ENCODE measurements around the gene ALPK3.
"Not testable (repeated sequence)": the region's sequence is repeated elsewhere in the genome, so short reads cannot be mapped to it uniquely, and the experiment has no call there.

The ALPK3 gene

GRCh38 chr15:84876269-84876668 lies 59.1 kb downstream of the ALPK3 start:
- DNase-seq = no peak

- not testable (repeated sequence) for DNase-seq
These were observed 60.5 kb downstream of the ALPK3 start for GRCh38 chr15:84877701-84878100.

GRCh38 chr15:84878504-84878903 lies 61.3 kb downstream of the ALPK3 start:
- DNase-seq = no peak

GRCh38 chr15:84879088-84879780 lies 62.1 kb downstream of the ALPK3 start:
- no peak for DNase-seq

- no peak for DNase-seq
These were observed 62.9 kb downstream of the ALPK3 start for GRCh38 chr15:84880007-84880406.

- DNase-seq = no peak
These were observed 63.8 kb downstream of the ALPK3 start for GRCh38 chr15:84880822-84881519.

GRCh38 chr15:84881520-84881830 lies 64.3 kb downstream of the ALPK3 start:
- DNase-seq = no peak

GRCh38 chr15:84883466-84883865 lies 66.3 kb downstream of the ALPK3 start:
- DNase-seq = no peak

- DNase-seq = no peak
These were observed 67.0 kb downstream of the ALPK3 start, which contains the start of gene SLC28A1 for GRCh38 chr15:84883916-84884781. SLC28A1 (plus strand) TSS chr15:84884662; CDS start chr15:84887761, 3,099 bp downstream.

- no peak for DNase-seq
These were observed 68.6 kb downstream of the ALPK3 start for GRCh38 chr15:84885801-84886200.

GRCh38 chr15:84886211-84886983 lies 69.2 kb downstream of the ALPK3 start:
- no peak for DNase-seq

- DNase-seq = no peak
These were observed 69.8 kb downstream of the ALPK3 start for GRCh38 chr15:84886984-84887299.

GRCh38 chr15:84887938-84888337 lies 70.8 kb downstream of the ALPK3 start:
- no peak for DNase-seq

GRCh38 chr15:84888639-84889038 lies 71.5 kb downstream of the ALPK3 start:
- DNase-seq = no peak

- DNase-seq = no peak
These were observed 72.3 kb downstream of the ALPK3 start for GRCh38 chr15:84889313-84889990.

GRCh38 chr15:84889991-84890669 lies 73.0 kb downstream of the ALPK3 start:
- DNase-seq = no peak

- DNase-seq = no peak
These were observed 73.6 kb downstream of the ALPK3 start for GRCh38 chr15:84890670-84891162.

GRCh38 chr15:84891339-84891738 lies 74.2 kb downstream of the ALPK3 start:
- no peak for DNase-seq

GRCh38 chr15:84892786-84893307 lies 75.7 kb downstream of the ALPK3 start:
- no peak for DNase-seq

GRCh38 chr15:84893607-84894006 lies 76.5 kb downstream of the ALPK3 start:
- DNase-seq = no peak

- no peak for DNase-seq
These were observed 77.7 kb downstream of the ALPK3 start for GRCh38 chr15:84894736-84895425.

Measured in cerebellar nuclear complex (tissue), 1 donor.